Keratinocyte (primary cell): ENCODE results near the gene MIF4GD. TPM values are rescaled to one million over a fixed set of nuclear protein-coding genes. Genes with fewer than 3 reads are reported as not detected.
"Not testable (repeated sequence)": the region's sequence is repeated elsewhere in the genome, so short reads cannot be mapped to it uniquely, and the experiment has no call there.

ENCODE experiments used
- DNase-seq: peaks from one replicate; pipeline ENCODE4 v3.0.0-alpha.2; 2011; ENCODE audit warnings: low read depth, missing footprints, low spot score
- FAIRE-seq: peaks from 2 replicates; lab custom pipeline; 2011; peaks lifted over from hg19 to GRCh38; lab: Jason Lieb, UNC
- H2AFZ ChIP-seq: 2 replicates; pipeline ENCODE4 v1.6.0; 2012; ENCODE audit warnings: low read length, control low read depth, inconsistent platforms; ENCODE audit not compliant: control insufficient read depth
- H3K27ac ChIP-seq: 2 replicates; pipeline ENCODE4 v1.5.1; 2011; ENCODE audit warnings: low read length; ENCODE audit not compliant: control insufficient read depth, insufficient read depth
- H3K27me3 ChIP-seq: 3 replicates; pipeline ENCODE4 v1.6.0; 2011; ENCODE audit warnings: low read length; ENCODE audit not compliant: control insufficient read depth, insufficient read depth; ENCODE audit errors: extremely low read depth
- H3K36me3 ChIP-seq, 2 experiments: 2 replicates in 1 of 2; 3 replicates in 1 of 2; pipeline ENCODE4 v1.5.1; 2011; ENCODE audit warnings: low read length in 2 of 2, mild to moderate bottlenecking in 1 of 2; ENCODE audit not compliant: control insufficient read depth in 2 of 2, insufficient read depth in 2 of 2; ENCODE audit errors: extremely low read depth in 1 of 2
- H3K4me1 ChIP-seq: 3 replicates; pipeline ENCODE4 v1.5.1; 2011; ENCODE audit warnings: low read length; ENCODE audit not compliant: control insufficient read depth, insufficient read depth; ENCODE audit errors: extremely low read depth
- H3K4me2 ChIP-seq: 3 replicates; pipeline ENCODE4 v1.6.0; 2011; ENCODE audit warnings: low read depth, low read length; ENCODE audit not compliant: control insufficient read depth, insufficient read depth; ENCODE audit errors: extremely low read depth
- H3K4me3 ChIP-seq, 3 experiments: fragments of 200-600 bp in 1 of 3; sonication (generic) in 1 of 3; 2 replicates in 2 of 3; 3 replicates in 1 of 3; pipeline ENCODE4 v1.5.1; 2011 to 2016; ENCODE audit warnings: low read length in 3 of 3, mild to moderate bottlenecking in 3 of 3, control low read depth in 2 of 3, inconsistent platforms in 1 of 3, low read depth in 1 of 3, mixed read lengths in 1 of 3, mixed run types in 1 of 3, moderate library complexity in 1 of 3; ENCODE audit not compliant: control insufficient read depth in 2 of 3, insufficient read depth in 2 of 3; ENCODE audit errors: extremely low read depth in 1 of 3
- H3K79me2 ChIP-seq: 2 replicates; pipeline ENCODE4 v1.6.0; 2012; ENCODE audit warnings: low read length; ENCODE audit not compliant: control insufficient read depth, insufficient read depth
- H3K9ac ChIP-seq: 3 replicates; pipeline ENCODE4 v1.6.0; 2011; ENCODE audit warnings: low read length; ENCODE audit not compliant: control insufficient read depth, insufficient read depth; ENCODE audit errors: extremely low read depth
- H3K9me1 ChIP-seq: 3 replicates; pipeline ENCODE4 v1.6.0; 2011; ENCODE audit warnings: low read length; ENCODE audit not compliant: control insufficient read depth, insufficient read depth; ENCODE audit errors: extremely low read depth
- H3K9me3 ChIP-seq: 2 replicates; pipeline ENCODE4 v1.5.1; 2012; ENCODE audit warnings: low read depth, low read length; ENCODE audit not compliant: control insufficient read depth
- H4K20me1 ChIP-seq: 3 replicates; pipeline ENCODE4 v1.6.0; 2011; ENCODE audit warnings: low read length; ENCODE audit not compliant: control insufficient read depth, insufficient read depth; ENCODE audit errors: extremely low read depth
- EZH2 ChIP-seq: IDR thresholded peaks from one replicate; pipeline ENCODE4 v1.6.1; 2012; ENCODE audit warnings: inconsistent platforms, mild to moderate bottlenecking, low read length, moderate library complexity
- dilution Hi-C: fragments of 300-500 bp; cut with MboI; formaldehyde crosslinking; loops from one replicate; pipeline ENCODE4 v1.7.0; 2020; ENCODE audit warnings: low sequenced_read_pairs; ENCODE audit not compliant: extremely low pct_ligation_motif_present
- polyA plus RNA-seq, 5 experiments: library from polyadenylated mRNA; depleted of rRNA in 3 of 5; stranded (reverse) in 3 of 5; stranded (forward) in 1 of 5; unstranded in 1 of 5; fragments of >200 nt; gene quantifications; 1 replicate in 1 of 5; 2 replicates in 3 of 5; 3 replicates in 1 of 5; pipeline versions ENCODE4 v1.2.1 to v1.2.3, GENCODE V29; 2011 to 2012; ENCODE audit warnings: missing spikeins in 2 of 5, low read depth in 1 of 5, low replicate concordance in 1 of 5
- TF ChIP-seq, protein P1 (sequence below), 3 experiments: IDR thresholded peaks in 1 of 3; conservative IDR thresholded peaks in 1 of 3; optimal IDR thresholded peaks in 1 of 3; 2 replicates in 2 of 3; 3 replicates in 1 of 3; pipeline versions ENCODE3 to v1.5.1; 2011; ENCODE audit warnings: low read length in 3 of 3, mild to moderate bottlenecking in 3 of 3, moderate library complexity in 2 of 3, control low read depth in 1 of 3, inconsistent platforms in 1 of 3; ENCODE audit not compliant: insufficient read depth in 2 of 3; ENCODE audit errors: extremely low read depth in 1 of 3

MIF4GD gene
- polyA plus RNA-seq, 1 donor (not counting 4 experiments of a cell fraction or from before 2014, with no cell fraction given), result 15.9 TPM

DNA sequence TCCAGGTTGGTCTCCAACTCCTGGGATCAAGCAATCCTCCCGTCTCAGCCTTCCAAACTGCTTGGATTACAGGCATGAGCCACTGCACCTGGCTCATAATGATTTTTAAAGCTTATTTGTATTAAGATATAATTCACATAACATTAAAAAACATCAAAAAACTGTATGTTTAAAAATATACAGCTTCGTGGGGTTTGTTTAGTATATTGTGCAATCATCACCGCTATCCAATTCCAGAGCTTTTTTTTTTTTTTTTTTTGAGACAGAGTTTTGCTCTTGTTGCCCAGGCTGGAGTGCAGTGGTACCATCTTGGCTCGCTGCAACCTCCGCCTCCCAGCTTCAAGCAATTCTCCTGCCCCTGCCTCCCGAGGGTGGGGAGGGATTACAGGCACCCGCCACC lies 29.2 kb upstream of the MIF4GD start:
- Histone ChIP-seq H3K4me3 (no peak overlapping the region), H3K9me1 (no peaks in the 10 kb centered on the region), H3K79me2 (no peaks in the 10 kb centered on the region), H3K4me2 (no peak overlapping the region), H3K9ac (no peak overlapping the region), H2AFZ (no peak overlapping the region), H4K20me1 (no peaks in the 10 kb centered on the region), H3K9me3 (no peaks in the 10 kb centered on the region), H3K36me3 (no peaks in the 10 kb centered on the region), H3K27ac (no peak overlapping the region), H3K27me3 (no peaks in the 10 kb centered on the region), H3K4me1 (no peaks in the 10 kb centered on the region)
- FAIRE-seq (no peak), DNase-seq (no peak)
- dilution Hi-C loops, result no loop called here
- TF ChIP-seq EZH2, result no peak
- TF ChIP-seq, protein P1, sequence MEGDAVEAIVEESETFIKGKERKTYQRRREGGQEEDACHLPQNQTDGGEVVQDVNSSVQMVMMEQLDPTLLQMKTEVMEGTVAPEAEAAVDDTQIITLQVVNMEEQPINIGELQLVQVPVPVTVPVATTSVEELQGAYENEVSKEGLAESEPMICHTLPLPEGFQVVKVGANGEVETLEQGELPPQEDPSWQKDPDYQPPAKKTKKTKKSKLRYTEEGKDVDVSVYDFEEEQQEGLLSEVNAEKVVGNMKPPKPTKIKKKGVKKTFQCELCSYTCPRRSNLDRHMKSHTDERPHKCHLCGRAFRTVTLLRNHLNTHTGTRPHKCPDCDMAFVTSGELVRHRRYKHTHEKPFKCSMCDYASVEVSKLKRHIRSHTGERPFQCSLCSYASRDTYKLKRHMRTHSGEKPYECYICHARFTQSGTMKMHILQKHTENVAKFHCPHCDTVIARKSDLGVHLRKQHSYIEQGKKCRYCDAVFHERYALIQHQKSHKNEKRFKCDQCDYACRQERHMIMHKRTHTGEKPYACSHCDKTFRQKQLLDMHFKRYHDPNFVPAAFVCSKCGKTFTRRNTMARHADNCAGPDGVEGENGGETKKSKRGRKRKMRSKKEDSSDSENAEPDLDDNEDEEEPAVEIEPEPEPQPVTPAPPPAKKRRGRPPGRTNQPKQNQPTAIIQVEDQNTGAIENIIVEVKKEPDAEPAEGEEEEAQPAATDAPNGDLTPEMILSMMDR (optimal IDR thresholded peaks at IDR 0.05 in 1 of 3, IDR thresholded peaks at IDR 0.05 in 1 of 3, conservative IDR thresholded peaks at IDR 0.05 in 1 of 3; ENCODE audit: extremely low read depth in 1 of 3, insufficient read depth in 2 of 3, low read length in 3 of 3), result no peak

DNA sequence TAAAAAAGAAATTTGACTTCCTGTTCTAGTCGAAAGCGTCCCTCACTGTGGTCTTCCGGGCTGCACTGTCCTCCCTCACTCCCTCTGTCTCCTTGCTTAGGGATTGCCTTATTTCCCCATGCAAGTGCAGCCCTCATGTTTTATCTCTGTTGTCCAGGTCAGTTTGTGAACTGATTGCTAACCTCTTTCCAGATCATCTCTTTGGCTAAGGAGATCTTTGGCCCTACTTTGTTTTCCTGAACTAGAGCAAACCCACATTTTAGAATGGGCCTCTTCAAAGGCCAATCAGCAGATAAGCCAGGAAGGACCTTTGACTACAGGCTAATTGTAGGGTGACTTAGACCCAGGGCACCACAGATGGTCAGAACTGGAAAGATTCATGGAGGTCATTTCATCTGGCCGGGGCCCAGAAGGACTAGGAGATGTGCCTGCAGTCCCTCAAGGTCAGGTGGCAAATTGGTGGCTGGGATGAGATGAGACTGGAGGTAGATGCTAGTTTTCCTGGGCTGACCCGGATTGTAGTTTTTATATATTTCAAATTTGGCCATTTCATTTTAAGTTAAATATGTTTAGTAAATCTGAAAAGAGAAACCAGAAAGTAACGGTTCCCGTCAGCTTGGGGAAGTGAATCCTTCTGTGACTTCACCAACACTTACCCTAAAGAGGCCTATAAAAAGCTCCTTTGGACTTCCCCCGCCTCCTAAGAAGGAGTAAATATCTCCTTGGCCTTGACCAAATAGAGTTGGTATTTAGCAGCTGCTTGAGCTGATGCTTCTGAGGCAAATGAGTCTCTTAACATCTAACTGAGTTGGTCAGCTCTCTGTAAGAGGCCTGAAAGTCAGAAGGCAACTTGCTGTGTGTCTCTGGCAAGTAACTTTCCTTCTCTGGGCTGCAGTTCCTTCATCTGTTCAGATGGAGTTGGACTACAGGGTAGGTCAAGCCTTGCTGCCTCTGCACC lies 24.4 kb upstream of the MIF4GD start:
- Histone ChIP-seq H3K4me3 (no peak overlapping the region), H3K9ac (no peak overlapping the region), H3K79me2 (no peaks in the 10 kb centered on the region), H2AFZ (no peak overlapping the region), H3K27ac (no peak overlapping the region), H3K9me3 (no peaks in the 10 kb centered on the region), H3K4me1 (no peaks in the 10 kb centered on the region), H3K36me3 (no peaks in the 10 kb centered on the region), H3K4me2 (no peak overlapping the region), H4K20me1 (no peaks in the 10 kb centered on the region), H3K9me1 (no peaks in the 10 kb centered on the region), H3K27me3 (no peaks in the 10 kb centered on the region)
- dilution Hi-C loops, result no loop called here
- FAIRE-seq (no peak), DNase-seq (no peak)
- TF ChIP-seq EZH2, result no peak
- TF ChIP-seq, protein P1 (optimal IDR thresholded peaks at IDR 0.05 in 1 of 3, IDR thresholded peaks at IDR 0.05 in 1 of 3, conservative IDR thresholded peaks at IDR 0.05 in 1 of 3; ENCODE audit: extremely low read depth in 1 of 3, insufficient read depth in 2 of 3, low read length in 3 of 3), result no peak

DNA sequence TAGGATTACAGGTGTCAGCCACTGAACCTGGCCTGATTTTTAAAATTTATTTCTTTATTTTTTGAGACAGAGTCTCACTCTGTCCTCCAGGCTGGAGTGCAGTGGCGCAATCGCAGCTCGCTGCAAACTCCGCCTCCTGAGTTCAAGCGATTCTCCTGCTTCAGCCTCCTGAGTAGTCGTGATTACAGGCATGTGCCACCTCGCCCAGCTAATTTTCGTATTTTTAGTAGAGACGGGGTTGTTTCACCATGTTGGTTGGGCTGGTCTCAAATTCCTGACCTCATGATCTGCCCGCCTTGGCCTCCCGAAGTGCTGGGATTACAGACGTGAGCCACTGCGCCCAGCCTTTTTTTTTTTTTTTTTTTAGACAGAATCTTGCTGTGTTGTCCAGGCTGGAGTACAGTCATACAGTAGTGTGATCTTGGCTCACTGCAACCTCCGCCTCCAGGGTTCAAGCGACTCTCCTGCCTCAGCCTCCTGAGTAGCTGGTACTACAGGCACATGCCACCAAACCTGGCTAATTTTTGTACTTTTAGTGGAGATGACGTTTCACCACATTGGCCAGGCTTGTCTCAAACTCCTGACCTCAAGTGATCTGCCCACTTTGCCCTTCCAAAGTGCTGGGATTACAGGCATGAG lies 21.9 kb upstream of the MIF4GD start:
- H3K79me2 ChIP-seq, FAIRE-seq, H3K36me3 ChIP-seq, H2AFZ ChIP-seq, H3K9ac ChIP-seq, H3K4me2 ChIP-seq, H3K27ac ChIP-seq, H3K4me1 ChIP-seq, H3K9me3 ChIP-seq, H3K9me1 ChIP-seq, H4K20me1 ChIP-seq, dilution Hi-C loops, H3K4me3 ChIP-seq, H3K27me3 ChIP-seq, DNase-seq: not testable (repeated sequence)
